Thyroid gland (tissue), 4 donors: ENCODE measurements around the gene SEL1L2. TPM values are rescaled to one million over a fixed set of nuclear protein-coding genes. Genes with fewer than 3 reads are reported as not detected.

Experiments used
- DNase-seq, 2 donors: peaks; one replicate each; pipeline ENCODE4 v3.0.0-alpha.2; 2019
- H3K27ac ChIP-seq, 3 donors: fragments of 200-600 bp; sonication (generic); 1 replicate in 2 of 3; 2 replicates in 1 of 3; pipeline ENCODE4 v1.5.1; 2016 to 2019; ENCODE audit warnings: mild to moderate bottlenecking in 1 of 3, moderate library complexity in 1 of 3
- H3K27me3 ChIP-seq: fragments of 200-600 bp; sonication (generic); one replicate; pipeline ENCODE4 v1.5.1; 2019
- H3K36me3 ChIP-seq, 2 donors: fragments of 200-600 bp; sonication (generic); one replicate each; pipeline ENCODE4 v1.5.1; 2016 to 2019
- H3K4me1 ChIP-seq, 2 donors: fragments of 200-600 bp; sonication (generic); one replicate each; pipeline ENCODE4 v1.5.1; 2017 to 2019
- H3K4me3 ChIP-seq, 3 donors: fragments of 200-600 bp; sonication (generic); replicated peaks in 1 of 3; 1 replicate in 2 of 3; 2 replicates in 1 of 3; pipeline ENCODE4 v1.5.1; 2016; ENCODE audit warnings: mild to moderate bottlenecking in 1 of 3
- H3K9me3 ChIP-seq: fragments of 200-600 bp; sonication (generic); one replicate; pipeline ENCODE4 v1.5.1; 2017
- CTCF ChIP-seq, 6 experiments: fragments of 200-600 bp in 3 of 6; fragments of 450-650 bp in 3 of 6; sonication (generic) in 3 of 6; IDR thresholded peaks; one replicate each; pipeline ENCODE4 v1.5.1; 2016 to 2019; ENCODE audit warnings: antibody characterized with exemption in 6 of 6, mild to moderate bottlenecking in 2 of 6, inconsistent platforms in 1 of 6, moderate library complexity in 1 of 6
- POLR2A ChIP-seq, 2 donors: fragments of 450-650 bp; IDR thresholded peaks; one replicate each; pipeline ENCODE4 v1.6.1; 2017; ENCODE audit warnings: antibody characterized with exemption in 2 of 2, mild to moderate bottlenecking in 2 of 2, moderate library complexity in 1 of 2
- WGBS, 2 donors: methylation state at CpG; one replicate each; pipeline ENCODE4 v1.1.5; 2017; 5-methylcytosine and 5-hydroxymethylcytosine counted together
- intact Hi-C: fragments of 100-400 bp; cut with DNase I; formaldehyde crosslinking; loops from one replicate; pipeline ENCODE4 v1.15.1; 2023
- total RNA-seq, 4 donors: library from RNA; depleted of rRNA; stranded (reverse); fragments of >200 nt; gene quantifications; one replicate each; pipeline ENCODE4 v1.2.3, GENCODE V29; 2016

Gene SEL1L2
- total RNA-seq, 4 donors from 2014 or later, result not detected

GRCh38 chr20:13821876-13822275 lies 168.5 kb downstream of the SEL1L2 start:
- no peak for TF ChIP-seq CTCF (IDR thresholded peaks at IDR 0.05)
- TF ChIP-seq POLR2A (IDR thresholded peaks at IDR 0.05), result no peak
- Histone ChIP-seq H3K4me3 (no peak overlapping the region), H3K4me1 (no peaks in the 10 kb centered on the region), H3K9me3 (no peaks in the 10 kb centered on the region), H3K36me3 (peaks cover 0 to 6% of the 10 kb centered on the region in 2 donors), H3K27ac (no peak overlapping the region), H3K27me3 (no peaks in the 10 kb centered on the region)
- intact Hi-C loops, result loop anchor here (5.0 kb wide), 1 partner anchor 235 kb away; no protein-coding TSS in a partner anchor
- no peak for DNase-seq
- 61 to 64% methylated on average over 7 of the region's 7 CpGs for WGBS, 2 donors

GRCh38 chr20:13819885-13820645 lies 170.3 kb downstream of the SEL1L2 start:
- WGBS, 2 donors, result 32% methylated on average over 5 of the region's 5 CpGs
- Histone ChIP-seq H3K4me3 (no peak overlapping the region), H3K4me1 (no peaks in the 10 kb centered on the region), H3K36me3 (peaks cover 0 to 6% of the 10 kb centered on the region in 2 donors), H3K27me3 (no peaks in the 10 kb centered on the region), H3K27ac (peak overlapping the region in 2 of 3 donors; percentile 1 to 25), H3K9me3 (no peaks in the 10 kb centered on the region)
- TF ChIP-seq CTCF (IDR thresholded peaks at IDR 0.05) (peak; percentile 48 to 74 (median 72)), POLR2A (IDR thresholded peaks at IDR 0.05) (no peak)
- intact Hi-C loops, result loop anchor here (5.0 kb wide), 1 partner anchor 237 kb away; no protein-coding TSS in a partner anchor
- DNase-seq, result peak; percentile 54 to 71

- Histone ChIP-seq H3K27ac (no peak overlapping the region), H3K4me3 (no peak overlapping the region), H3K36me3 (peaks cover 10 to 22% of the 10 kb centered on the region in 2 donors), H3K9me3 (no peaks in the 10 kb centered on the region), H3K27me3 (no peaks in the 10 kb centered on the region), H3K4me1 (no peaks in the 10 kb centered on the region)
- DNase-seq, result no peak
- intact Hi-C loops, result no loop called here
- TF ChIP-seq POLR2A (IDR thresholded peaks at IDR 0.05) (no peak), CTCF (IDR thresholded peaks at IDR 0.05) (no peak)
These were observed 173.1 kb downstream of the SEL1L2 start for GRCh38 chr20:13817342-13817741.

DNA sequence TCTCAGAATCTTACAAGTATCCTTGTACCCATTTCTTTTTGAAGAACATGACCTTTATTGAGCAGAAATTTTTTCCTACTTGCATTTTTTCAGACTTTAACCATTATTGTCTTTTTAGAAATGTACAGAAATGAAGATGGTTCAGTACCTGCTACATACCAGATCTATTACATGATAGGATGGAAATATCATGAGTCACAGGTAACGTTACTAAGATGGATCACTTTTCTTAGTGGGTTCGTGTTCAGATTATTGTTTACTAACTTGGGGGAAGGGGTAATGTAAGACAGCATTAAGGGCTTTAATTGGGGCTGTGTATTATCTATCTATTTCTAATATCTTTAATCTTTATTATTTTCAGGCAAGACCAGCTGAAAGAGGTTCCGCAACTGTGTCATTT lies 173.7 kb downstream of the SEL1L2 start:
- DNase-seq, result no peak
- Histone ChIP-seq H3K27ac (no peak overlapping the region), H3K27me3 (no peaks in the 10 kb centered on the region), H3K4me1 (no peaks in the 10 kb centered on the region), H3K36me3 (peaks cover 15 to 27% of the 10 kb centered on the region in 2 donors), H3K4me3 (no peak overlapping the region), H3K9me3 (no peaks in the 10 kb centered on the region)
- intact Hi-C loops, result no loop called here
- WGBS, 2 donors, result 90 to 92% methylated on average over 3 of the region's 3 CpGs
- no peak for TF ChIP-seq CTCF (IDR thresholded peaks at IDR 0.05)
- TF ChIP-seq POLR2A (IDR thresholded peaks at IDR 0.05), result no peak

DNA sequence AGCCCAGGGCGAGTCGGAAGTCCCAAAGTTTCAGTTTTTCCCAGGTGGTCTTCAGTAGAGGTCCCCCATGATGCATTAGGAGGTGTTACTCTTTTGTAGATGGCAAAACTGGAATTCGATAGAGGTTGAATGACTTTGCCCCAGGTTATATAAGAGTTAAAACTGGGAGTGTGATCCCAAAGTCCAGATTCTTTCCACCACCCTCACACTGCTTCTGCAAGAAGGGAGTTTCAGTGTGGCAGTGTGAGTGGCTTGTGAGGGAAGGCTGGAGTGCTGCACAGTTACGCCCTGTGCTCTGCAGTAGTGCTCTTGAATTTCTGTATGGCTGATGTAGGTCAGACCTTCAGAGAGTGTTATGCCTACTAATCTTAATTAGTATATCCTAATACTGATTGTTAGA lies 175.7 kb downstream of the SEL1L2 start:
- peaks cover 35 to 43% of the 10 kb centered on the region in 2 donors for H3K36me3 ChIP-seq

More for the DNA sequence above, 175.7 kb downstream of the SEL1L2 start:
- no peak for TF ChIP-seq CTCF (IDR thresholded peaks at IDR 0.05)
- TF ChIP-seq POLR2A (IDR thresholded peaks at IDR 0.05), result no peak
- H3K27ac ChIP-seq, result no peak overlapping the region
- H3K27me3 ChIP-seq, result no peaks in the 10 kb centered on the region
- H3K9me3 ChIP-seq, result no peaks in the 10 kb centered on the region
- 89 to 95% methylated on average over 4 of the region's 4 CpGs for WGBS, 2 donors
- no peak for DNase-seq
- H3K4me3 ChIP-seq, result no peak overlapping the region
- H3K4me1 ChIP-seq, result no peaks in the 10 kb centered on the region
- intact Hi-C loops, result no loop called here
